Caco-2 (cell line): ENCODE data around the gene AHDC1. TPM values are rescaled to one million over a fixed set of nuclear protein-coding genes. Genes with fewer than 3 reads are reported as not detected.

Experiments used
- BruUV-seq: library from RNA; stranded (reverse); fragments of 400-500 nt; replicated peaks from 2 replicates; lab custom pipeline; 2021; lab: Mats Ljungman, UMichigan
- CTCF ChIA-PET: fragments of 300-600 bp; sonication (Branson Sonifier 250); formaldehyde crosslinking; loops from one replicate; lab custom pipeline; 2022; ENCODE audit warnings: antibody characterized with exemption; lab: Charles Lee
- POLR2A ChIA-PET: fragments of 300-600 bp; sonication (Branson Sonifier 250); formaldehyde crosslinking; loops from one replicate; lab custom pipeline; 2022; ENCODE audit warnings: antibody characterized with exemption; lab: Charles Lee
- DNase-seq, 2 experiments: peaks; one replicate each; pipeline versions ENCODE4 v3.0.0 to v3.0.0-alpha.2; 2020 to 2022
- H3K27me3 ChIP-seq: replicated peaks from 2 replicates; pipeline ENCODE4 v1.6.0; 2011; ENCODE audit warnings: low read length; ENCODE audit not compliant: control insufficient read depth, insufficient read depth
- H3K36me3 ChIP-seq: 2 replicates; pipeline ENCODE4 v1.5.1; 2011; ENCODE audit warnings: low read length; ENCODE audit not compliant: control insufficient read depth, insufficient read depth
- H3K4me1 ChIP-seq: fragments of 250-450 bp; sonication (Bioruptor Pico); 2 replicates; pipeline ENCODE4 v1.5.1; 2020; ENCODE audit warnings: mild to moderate bottlenecking
- H3K4me3 ChIP-seq: 2 replicates; pipeline ENCODE4 v1.5.1; 2011; ENCODE audit warnings: low read depth, mild to moderate bottlenecking, control low read depth, low read length
- H3K9me3 ChIP-seq: fragments of 250-450 bp; sonication (Bioruptor Pico); 2 replicates; pipeline ENCODE4 v1.5.1; 2020; ENCODE audit warnings: mild to moderate bottlenecking, moderate library complexity
- H3K27ac Mint-ChIP-seq: one replicate; pipeline ENCODE4 v1.8.0; 2022; ENCODE audit warnings: mixed read lengths; ENCODE audit not compliant: unreplicated experiment
- H3K27me3 Mint-ChIP-seq: one replicate; pipeline ENCODE4 v1.8.0; 2022; ENCODE audit warnings: mixed read lengths; ENCODE audit not compliant: insufficient read depth, unreplicated experiment
- H3K36me3 Mint-ChIP-seq: one replicate; pipeline ENCODE4 v1.8.0; 2022; ENCODE audit warnings: mild to moderate bottlenecking, mixed read lengths; ENCODE audit not compliant: insufficient read depth, unreplicated experiment
- H3K4me1 Mint-ChIP-seq: one replicate; pipeline ENCODE4 v1.8.0; 2022; ENCODE audit warnings: low read depth, mixed read lengths; ENCODE audit not compliant: unreplicated experiment
- H3K4me3 Mint-ChIP-seq: one replicate; pipeline ENCODE4 v1.8.0; 2022; ENCODE audit warnings: mild to moderate bottlenecking, moderate library complexity, mixed read lengths; ENCODE audit not compliant: unreplicated experiment
- H3K9me3 Mint-ChIP-seq: one replicate; pipeline ENCODE4 v1.8.0; 2022; ENCODE audit warnings: mixed read lengths; ENCODE audit not compliant: unreplicated experiment
- intact Hi-C: fragments of 100-400 bp; cut with micrococcal nuclease; formaldehyde crosslinking; loops from one replicate; pipeline ENCODE4 v1.10.0; 2022; ENCODE audit not compliant: unreplicated experiment
- total RNA-seq: library from RNA; stranded (reverse); gene quantifications from 2 replicates; pipeline ENCODE4 v1.2.3, GENCODE V29; 2022
- TF ChIP-seq, protein P1 (sequence below), 2 experiments: fragments of 200-600 bp in 1 of 2; IDR thresholded peaks; 1 replicate in 1 of 2; 2 replicates in 1 of 2; pipeline versions ENCODE4 v1.5.1 to v1.8.0; 2011 to 2022; ENCODE audit warnings: antibody characterized with exemption in 1 of 2, control low read depth in 1 of 2, inconsistent platforms in 1 of 2, low read depth in 1 of 2, low read length in 1 of 2, mild to moderate bottlenecking in 1 of 2, moderate library complexity in 1 of 2; ENCODE audit not compliant: insufficient read depth in 1 of 2, severe bottlenecking in 1 of 2, unreplicated experiment in 1 of 2

AHDC1 gene
- total RNA-seq, 1 experiment from 2014 or later, result 17.0 TPM

DNA sequence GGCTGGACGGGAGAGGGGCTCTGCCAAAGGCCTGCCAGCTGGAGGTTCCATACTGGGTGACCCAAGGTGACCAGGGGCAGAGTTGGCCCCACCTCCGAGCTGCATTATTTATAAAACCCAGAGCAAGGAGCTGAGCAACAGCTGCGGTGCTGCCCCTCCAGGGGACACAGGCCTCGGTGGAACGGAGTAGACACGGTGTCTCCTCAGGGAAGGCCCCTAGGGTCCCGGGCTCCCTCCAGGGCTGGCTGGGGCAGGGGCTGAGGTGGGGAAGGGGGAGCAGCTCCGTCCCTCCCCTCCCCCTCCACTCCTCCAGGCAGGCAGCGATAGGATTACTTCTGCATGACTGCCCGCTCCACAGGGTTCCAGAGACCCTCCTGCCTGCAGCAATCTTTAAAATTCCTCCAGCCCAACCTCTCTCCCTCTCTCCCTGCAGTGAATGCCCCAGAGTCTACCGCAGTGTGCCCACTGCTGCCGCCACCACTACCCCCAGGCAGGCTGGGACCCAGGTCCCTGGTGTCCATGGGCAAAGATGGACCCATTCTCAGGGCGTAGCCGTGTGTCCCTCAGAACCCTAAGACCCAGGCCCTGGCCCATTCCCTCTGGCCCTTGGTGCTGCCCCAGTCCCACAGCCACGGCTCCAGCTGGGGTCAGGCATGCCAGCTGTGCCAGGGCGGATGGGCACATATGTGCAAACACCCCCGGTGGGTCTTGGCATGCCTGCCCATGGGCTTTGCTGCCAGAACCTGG lies 10.8 kb downstream of the AHDC1 start:
- CTCF ChIA-PET, result interaction anchor here (0.7 to 1.3 kb wide), 2 partner anchors 28 to 36 kb away, joined by 6 read pairs; no protein-coding TSS in a partner anchor
- Mint-ChIP-seq H3K9me3 (no peaks in the 10 kb centered on the region), H3K36me3 (no peaks in the 10 kb centered on the region), H3K27me3 (no peaks in the 10 kb centered on the region), H3K4me1 (no peaks in the 10 kb centered on the region), H3K27ac (no peak overlapping the region), H3K4me3 (no peak overlapping the region)
- POLR2A ChIA-PET, result no interaction called here
- no peaks in the 10 kb centered on the region for H3K36me3 ChIP-seq
- intact Hi-C loops, result no loop called here
- BruUV-seq, result no TSS peak
- H3K4me3 ChIP-seq, result no peak overlapping the region
- no peak for DNase-seq
- H3K9me3 ChIP-seq, result no peaks in the 10 kb centered on the region
- TF ChIP-seq, protein P1, sequence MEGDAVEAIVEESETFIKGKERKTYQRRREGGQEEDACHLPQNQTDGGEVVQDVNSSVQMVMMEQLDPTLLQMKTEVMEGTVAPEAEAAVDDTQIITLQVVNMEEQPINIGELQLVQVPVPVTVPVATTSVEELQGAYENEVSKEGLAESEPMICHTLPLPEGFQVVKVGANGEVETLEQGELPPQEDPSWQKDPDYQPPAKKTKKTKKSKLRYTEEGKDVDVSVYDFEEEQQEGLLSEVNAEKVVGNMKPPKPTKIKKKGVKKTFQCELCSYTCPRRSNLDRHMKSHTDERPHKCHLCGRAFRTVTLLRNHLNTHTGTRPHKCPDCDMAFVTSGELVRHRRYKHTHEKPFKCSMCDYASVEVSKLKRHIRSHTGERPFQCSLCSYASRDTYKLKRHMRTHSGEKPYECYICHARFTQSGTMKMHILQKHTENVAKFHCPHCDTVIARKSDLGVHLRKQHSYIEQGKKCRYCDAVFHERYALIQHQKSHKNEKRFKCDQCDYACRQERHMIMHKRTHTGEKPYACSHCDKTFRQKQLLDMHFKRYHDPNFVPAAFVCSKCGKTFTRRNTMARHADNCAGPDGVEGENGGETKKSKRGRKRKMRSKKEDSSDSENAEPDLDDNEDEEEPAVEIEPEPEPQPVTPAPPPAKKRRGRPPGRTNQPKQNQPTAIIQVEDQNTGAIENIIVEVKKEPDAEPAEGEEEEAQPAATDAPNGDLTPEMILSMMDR (IDR thresholded peaks at IDR 0.05; ENCODE audit: insufficient read depth in 1 of 2, low read depth in 1 of 2, low read length in 1 of 2, severe bottlenecking in 1 of 2, unreplicated experiment in 1 of 2), result no peak
- H3K27me3 ChIP-seq, result no peaks in the 10 kb centered on the region
- no peaks in the 10 kb centered on the region for H3K4me1 ChIP-seq

DNA sequence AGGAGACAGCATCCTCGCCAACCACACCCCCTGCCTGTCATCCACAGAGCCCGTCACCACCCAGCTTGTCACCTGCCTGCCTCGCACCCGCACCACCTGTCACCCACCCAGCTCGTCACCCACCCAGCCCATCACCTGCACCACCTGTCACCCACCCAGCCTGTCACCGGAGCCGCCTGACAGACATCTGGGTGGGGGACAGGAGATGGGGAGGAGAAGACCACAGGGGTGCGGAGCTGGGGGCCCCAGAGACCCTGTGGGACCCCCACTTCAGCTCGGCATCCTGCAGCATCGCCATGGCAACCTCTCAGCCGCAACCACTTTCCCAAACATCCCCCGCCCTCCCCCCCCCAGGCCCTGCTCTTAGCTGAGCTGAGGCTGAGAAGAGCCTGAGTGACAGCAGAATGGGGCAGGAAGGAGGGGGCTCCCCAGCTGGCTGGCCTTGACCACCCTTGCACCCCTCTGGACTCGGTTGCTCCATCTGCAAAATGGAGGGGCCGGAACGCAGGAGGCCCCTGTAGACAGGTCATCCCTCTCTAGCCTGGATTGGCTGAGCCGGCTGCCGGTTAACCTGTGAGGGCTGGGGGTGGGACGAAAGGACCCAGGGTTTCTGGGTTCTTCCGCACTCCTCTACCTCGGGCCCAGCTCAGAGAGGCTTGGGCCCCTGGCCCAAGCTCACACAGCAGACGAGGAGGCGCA lies 11.6 kb downstream of the AHDC1 start:
- H3K4me3 ChIP-seq, result no peak overlapping the region
- H3K36me3 Mint-ChIP-seq, result no peaks in the 10 kb centered on the region
- DNase-seq, result no peak
- H3K36me3 ChIP-seq, result no peaks in the 10 kb centered on the region
- no peaks in the 10 kb centered on the region for H3K27me3 ChIP-seq
- BruUV-seq, result no TSS peak
- no peaks in the 10 kb centered on the region for H3K9me3 ChIP-seq
- no peaks in the 10 kb centered on the region for H3K27me3 Mint-ChIP-seq
- CTCF ChIA-PET, result interaction anchor here (0.7 to 1.3 kb wide), 2 partner anchors 27 to 35 kb away, joined by 6 read pairs; no protein-coding TSS in a partner anchor
- TF ChIP-seq, protein P1 (IDR thresholded peaks at IDR 0.05; ENCODE audit: insufficient read depth in 1 of 2, low read depth in 1 of 2, low read length in 1 of 2, severe bottlenecking in 1 of 2, unreplicated experiment in 1 of 2), result no peak
- POLR2A ChIA-PET, result no interaction called here
- no peaks in the 10 kb centered on the region for H3K4me1 Mint-ChIP-seq
- no peaks in the 10 kb centered on the region for H3K9me3 Mint-ChIP-seq
- no peak overlapping the region for H3K27ac Mint-ChIP-seq
- H3K4me3 Mint-ChIP-seq, result no peak overlapping the region
- intact Hi-C loops, result no loop called here
- H3K4me1 ChIP-seq, result no peaks in the 10 kb centered on the region

DNA sequence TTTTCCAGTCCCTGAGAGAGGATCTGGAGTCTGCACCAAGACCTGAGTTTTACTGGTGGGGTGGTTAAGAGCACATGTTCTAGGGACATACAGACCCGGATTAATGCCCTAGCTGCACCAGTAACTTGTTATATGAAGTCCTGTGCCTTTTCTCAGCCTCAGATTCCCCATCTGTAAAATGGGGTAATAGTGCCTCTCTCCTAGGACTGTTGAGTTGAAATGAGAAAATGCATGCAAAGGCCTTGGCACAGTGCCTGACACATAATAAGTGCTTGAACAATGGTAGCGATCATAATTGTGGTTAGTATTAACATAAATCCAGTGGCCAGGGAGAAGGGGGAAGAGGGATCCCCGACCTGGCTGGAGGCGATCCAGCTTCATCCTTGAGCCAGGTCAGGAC lies 12.3 kb downstream of the AHDC1 start:
- H3K27me3 Mint-ChIP-seq, result no peaks in the 10 kb centered on the region
- ChIA-PET CTCF (interaction anchor here (0.6 to 1.3 kb wide), 2 partner anchors 35 to 119 kb away, joined by 3 to 6 read pairs; no protein-coding TSS in a partner anchor), POLR2A (no interaction called here)
- H3K4me3 Mint-ChIP-seq, result no peak overlapping the region
- H3K4me1 Mint-ChIP-seq, result no peaks in the 10 kb centered on the region
- Histone ChIP-seq H3K4me3 (no peak overlapping the region), H3K27me3 (no peaks in the 10 kb centered on the region), H3K36me3 (no peaks in the 10 kb centered on the region), H3K4me1 (no peaks in the 10 kb centered on the region), H3K9me3 (no peaks in the 10 kb centered on the region)
- H3K27ac Mint-ChIP-seq, result no peak overlapping the region
- TF ChIP-seq, protein P1 (IDR thresholded peaks at IDR 0.05; ENCODE audit: insufficient read depth in 1 of 2, low read depth in 1 of 2, low read length in 1 of 2, severe bottlenecking in 1 of 2, unreplicated experiment in 1 of 2), result no peak
- BruUV-seq, result no TSS peak
- intact Hi-C loops, result no loop called here
- no peaks in the 10 kb centered on the region for H3K9me3 Mint-ChIP-seq
- DNase-seq, result no peak
- no peaks in the 10 kb centered on the region for H3K36me3 Mint-ChIP-seq
